Cardiac fibroblast (primary cell): Measurements from ENCODE around the gene CAPN9.
A peak's percentile ranks its signal among the peaks of the same experiment; 100 is the strongest.
"Not testable (repeated sequence)": the region's sequence is repeated elsewhere in the genome, so short reads cannot be mapped to it uniquely, and the experiment has no call there.

Experiments
- DNase-seq, 2 donors: peaks; one replicate each; pipeline versions ENCODE4 v3.0.0 to v3.0.0-alpha.2; 2010; ENCODE audit warnings: low read depth in 2 of 2
- H3K4me3 ChIP-seq, 2 donors: replicated peaks in 1 of 2; 1 replicate in 1 of 2; 2 replicates in 1 of 2; pipeline ENCODE4 v1.5.1; 2011; ENCODE audit warnings: low read depth in 2 of 2, low read length in 2 of 2, mild to moderate bottlenecking in 2 of 2, moderate library complexity in 1 of 2
- CTCF ChIP-seq: IDR thresholded peaks from one replicate; pipeline ENCODE4 v1.5.1; 2011; ENCODE audit warnings: low read depth, mild to moderate bottlenecking, low read length, inconsistent platforms

The CAPN9 gene

GRCh38 chr1:230717251-230717650 is 29.9 kb upstream of the CAPN9 start:
- peak in 1 of 2 donors; percentile 4 for DNase-seq
- no peak for TF ChIP-seq CTCF
- H3K4me3 ChIP-seq = no peak overlapping the region

GRCh38 chr1:230721849-230722522 is 25.2 kb upstream of the CAPN9 start:
- DNase-seq, H3K4me3 ChIP-seq: not testable (repeated sequence)

- no peak for DNase-seq
- no peak for TF ChIP-seq CTCF
- no peak overlapping the region for H3K4me3 ChIP-seq
These were observed 21.8 kb upstream of the CAPN9 start for GRCh38 chr1:230725256-230726012.

- DNase-seq = peak in 1 of 2 donors; percentile 15
- no peak overlapping the region for H3K4me3 ChIP-seq
- TF ChIP-seq CTCF = no peak
These were observed 18.3 kb upstream of the CAPN9 start for GRCh38 chr1:230728710-230729392.

- TF ChIP-seq CTCF = no peak
- no peak overlapping the region for H3K4me3 ChIP-seq
- DNase-seq = no peak
These were observed 16.2 kb upstream of the CAPN9 start for GRCh38 chr1:230730977-230731376.

GRCh38 chr1:230735447-230735846 is 11.7 kb upstream of the CAPN9 start:
- DNase-seq = no peak
- no peak overlapping the region for H3K4me3 ChIP-seq
- TF ChIP-seq CTCF = no peak

- no peak overlapping the region for H3K4me3 ChIP-seq
- no peak for TF ChIP-seq CTCF
- DNase-seq = no peak
These were observed 9.4 kb upstream of the CAPN9 start for GRCh38 chr1:230737622-230738262.
